ENCODE results near the gene SLC38A6. TPM values are rescaled to one million over a fixed set of nuclear protein-coding genes. Genes with fewer than 3 reads are reported as not detected.

SLC38A6 gene
- total and polyA plus RNA-seq, 2 of the 13 experiments (the other 11 are each of a cell fraction or from before 2014, with no cell fraction given), result 6.9 to 22.1 TPM

- no peak for FAIRE-seq
Observed at GRCh38 chr14:60975551-60975950, 5.5 kb upstream of the SLC38A6 start.

GRCh38 chr14:60977847-60978246 lies 3.2 kb upstream of the SLC38A6 start:
- H3K4me2 ChIP-seq (ENCODE audit: low read depth, low read length), result 0 out of 2 replicates have a peak overlapping the region, but pooled peaks have one; percentile 16
- CTCF ChIA-PET (ENCODE audit: low intra/inter-chr PET ratio, low total read pairs), result no interaction called here
- POLR2A ChIA-PET, result no interaction called here
- DNase-seq (ENCODE audit: low spot score) (no peak), ATAC-seq (no peak), FAIRE-seq (no peak)
- no TSS peak for BruUV-seq (replicated peaks)
- peaks cover 40% of the 10 kb centered on the region for H3K4me1 ChIP-seq (ENCODE audit: insufficient read depth, low read length)
- 84% methylated on average over 2 of the region's 2 CpGs for WGBS (ENCODE audit: low lambda C conversion rate)
- no peaks in the 10 kb centered on the region for H3K9me3 ChIP-seq (ENCODE audit: low read length)
- H3K27me3 ChIP-seq (ENCODE audit: control insufficient read depth in 1 of 2, insufficient read depth in 2 of 2, low read length in 2 of 2), result no peaks in the 10 kb centered on the region; a peak in 1 of 5 replicates
- in situ Hi-C loops (cut with HindIII; ENCODE audit: extremely low pct_ligation_motif_present, low pct_unique_long_range_greater_than_20kb) (no loop called here), intact Hi-C loops (cut with micrococcal nuclease; ENCODE audit: unreplicated experiment) (no loop called here)
- H2AFZ ChIP-seq (ENCODE audit: low read length), result no peak overlapping the region
- no peak overlapping the region for H3K9ac ChIP-seq (ENCODE audit: insufficient read depth, low read depth, low read length)
- no peaks in the 10 kb centered on the region for H4K20me1 ChIP-seq (ENCODE audit: insufficient read depth, low read length)
- no peak for TF ChIP-seq ZNF331 (CRISPR knock-in tag; IDR thresholded peaks at IDR 0.05)
- no peak for TF ChIP-seq SMC3 (IDR thresholded peaks at IDR 0.05; ENCODE audit: low read length)
- no peak for TF ChIP-seq CBX5 (CRISPR knock-in tag; IDR thresholded peaks at IDR 0.05; ENCODE audit: borderline replicate concordance)
- no peak for TF ChIP-seq KLF6 (CRISPR knock-in tag; IDR thresholded peaks at IDR 0.05)
- no peak for TF ChIP-seq RBFOX2 (IDR thresholded peaks at IDR 0.05; ENCODE audit: low read depth, low read length)
- no peak for TF ChIP-seq ESRRA (CRISPR knock-in tag; IDR thresholded peaks at IDR 0.05; ENCODE audit: low read depth)
- no peak for TF ChIP-seq MIER2 (CRISPR knock-in tag; IDR thresholded peaks at IDR 0.05)
- TF ChIP-seq TERF1 (CRISPR knock-in tag; IDR thresholded peaks at IDR 0.05), result no peak
- no peak for TF ChIP-seq ZNF605 (CRISPR knock-in tag; IDR thresholded peaks at IDR 0.05)
- TF ChIP-seq NRL (CRISPR knock-in tag; IDR thresholded peaks at IDR 0.05; ENCODE audit: borderline replicate concordance), result no peak
- TF ChIP-seq PHF20 (CRISPR knock-in tag; IDR thresholded peaks at IDR 0.05), result no peak
- no peak for TF ChIP-seq WIZ (CRISPR knock-in tag; IDR thresholded peaks at IDR 0.05)
- no peak overlapping the region for H3K27ac ChIP-seq (ENCODE audit: extremely low read length, insufficient read depth, low read length)
- H3K79me2 ChIP-seq (ENCODE audit: insufficient read depth, low read length), result peaks cover 27% of the 10 kb centered on the region
- H3K4me3 ChIP-seq (replicated peaks in 1 of 3; ENCODE audit: insufficient read depth in 1 of 3, low read depth in 2 of 3, low read length in 3 of 3), result no peak overlapping the region
- H3K36me3 ChIP-seq (replicated peaks in 1 of 2; ENCODE audit: control insufficient read depth in 1 of 2, insufficient read depth in 2 of 2, low read length in 2 of 2), result peaks cover 1 to 13% of the 10 kb centered on the region in 2 experiments

More at GRCh38 chr14:60975551-60975950, 5.5 kb upstream of the SLC38A6 start:
- TF ChIP-seq ZNF253 (CRISPR knock-in tag; IDR thresholded peaks at IDR 0.05; ENCODE audit: borderline replicate concordance) (no peak), ZSCAN25 (CRISPR knock-in tag; IDR thresholded peaks at IDR 0.05) (no peak)
- no peaks in the 10 kb centered on the region for H4K20me1 ChIP-seq (ENCODE audit: insufficient read depth, low read length)
- CTCF ChIA-PET (ENCODE audit: low intra/inter-chr PET ratio, low total read pairs), result no interaction called here
- no peak overlapping the region for H3K4me2 ChIP-seq (ENCODE audit: low read depth, low read length)
- 76% methylated on average over 2 of the region's 2 CpGs for WGBS (ENCODE audit: low lambda C conversion rate)
- H3K36me3 ChIP-seq (replicated peaks in 1 of 2; ENCODE audit: control insufficient read depth in 1 of 2, insufficient read depth in 2 of 2, low read length in 2 of 2), result peaks cover 1 to 13% of the 10 kb centered on the region in 2 experiments
- POLR2A ChIA-PET, result no interaction called here
- H2AFZ ChIP-seq (ENCODE audit: low read length), result no peak overlapping the region
- no peak for ATAC-seq
- in situ Hi-C loops (cut with HindIII; ENCODE audit: extremely low pct_ligation_motif_present, low pct_unique_long_range_greater_than_20kb) (no loop called here), intact Hi-C loops (cut with micrococcal nuclease; ENCODE audit: unreplicated experiment) (no loop called here)
- BruUV-seq (replicated peaks), result no TSS peak
- peaks cover 32% of the 10 kb centered on the region for H3K4me1 ChIP-seq (ENCODE audit: insufficient read depth, low read length)
- no peak overlapping the region for H3K4me3 ChIP-seq (replicated peaks in 1 of 3; ENCODE audit: insufficient read depth in 1 of 3, low read depth in 2 of 3, low read length in 3 of 3)
- H3K9ac ChIP-seq (ENCODE audit: insufficient read depth, low read depth, low read length), result no peak overlapping the region
- peaks cover 21% of the 10 kb centered on the region for H3K79me2 ChIP-seq (ENCODE audit: insufficient read depth, low read length)
- no peak for DNase-seq (ENCODE audit: low spot score)
- no peaks in the 10 kb centered on the region for H3K27me3 ChIP-seq (ENCODE audit: control insufficient read depth in 1 of 2, insufficient read depth in 2 of 2, low read length in 2 of 2)
- H3K27ac ChIP-seq (ENCODE audit: extremely low read length, insufficient read depth, low read length), result no peak overlapping the region
- H3K9me3 ChIP-seq (ENCODE audit: low read length), result no peaks in the 10 kb centered on the region

All from HepG2 (cell line).